ENCODE results near the gene CHN1.

Gene CHN1

DNA sequence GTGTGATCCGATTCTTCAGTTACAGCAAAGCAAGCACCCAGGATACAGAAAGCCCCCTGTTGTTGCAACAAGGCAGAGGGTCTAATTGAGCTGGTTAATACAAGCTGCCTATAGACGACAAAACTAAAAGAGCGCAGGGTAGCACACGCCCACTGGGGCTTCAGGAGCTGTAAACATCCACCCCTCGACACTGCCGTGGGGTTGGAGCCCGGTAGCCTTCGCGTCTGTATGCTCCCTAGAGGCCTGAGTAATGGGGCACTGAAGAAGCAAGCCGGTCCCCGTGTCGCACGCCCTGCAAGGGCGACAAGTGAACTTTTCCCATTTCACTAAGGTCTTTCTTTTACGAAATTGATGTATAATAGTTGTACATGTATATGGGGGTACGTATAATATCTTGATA is 216.2 kb downstream of the CHN1 start:
- no peak overlapping the region for H3K9ac ChIP-seq (ENCODE audit: low read length)
- H3K4me3 ChIP-seq (ENCODE audit: low read depth in 1 of 2, low read length in 2 of 2): no peak overlapping the region
- no peaks in the 10 kb centered on the region for H3K4me1 ChIP-seq (ENCODE audit: insufficient read depth, low read length)

DNA sequence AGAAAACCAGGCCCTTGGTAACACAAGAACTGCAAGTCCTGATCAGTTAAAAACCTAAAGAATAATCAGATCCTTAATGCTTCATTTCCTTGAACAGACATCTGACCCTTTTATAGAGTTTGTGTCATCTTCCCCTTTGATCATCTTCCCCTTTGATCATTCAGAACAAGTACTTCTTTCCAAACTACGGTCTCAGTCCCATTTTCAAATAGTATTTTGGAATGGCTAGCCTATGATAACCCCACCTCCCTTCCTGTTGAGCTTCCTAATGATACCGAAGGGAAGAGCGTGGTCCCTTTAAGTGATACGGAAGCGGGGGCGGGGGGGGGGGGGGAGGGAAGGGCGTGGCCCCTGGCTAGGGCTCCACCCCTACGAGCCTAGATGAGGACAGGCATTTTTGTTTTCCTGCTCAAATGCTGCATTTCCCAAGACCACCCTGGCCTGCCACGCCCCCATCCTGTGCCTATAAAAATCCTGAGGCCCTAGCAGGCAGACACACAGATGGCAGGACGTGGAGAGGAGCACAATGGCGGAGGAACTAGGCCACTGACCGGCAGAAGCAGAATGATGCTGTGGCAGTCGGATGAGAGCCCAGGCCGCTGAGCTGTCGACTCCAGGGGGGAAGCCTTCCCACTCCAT is 216.8 kb downstream of the CHN1 start:
- Histone ChIP-seq H3K9me3 (ENCODE audit: low read length) (no peaks in the 10 kb centered on the region), H3K27me3 (ENCODE audit: control insufficient read depth in 1 of 2, insufficient read depth in 2 of 2, low read length in 2 of 2) (no peaks in the 10 kb centered on the region), H3K27ac (ENCODE audit: low read depth, low read length) (no peak overlapping the region), H3K36me3 (ENCODE audit: insufficient read depth, low read length) (no peaks in the 10 kb centered on the region), H3K4me3 (ENCODE audit: low read depth in 1 of 2, low read length in 2 of 2) (no peak overlapping the region), H3K4me1 (ENCODE audit: insufficient read depth, low read length) (no peaks in the 10 kb centered on the region), H3K9ac (ENCODE audit: low read length) (no peak overlapping the region)

More for the DNA sequence above, 216.2 kb downstream of the CHN1 start:
- no peaks in the 10 kb centered on the region for H3K27me3 ChIP-seq (ENCODE audit: control insufficient read depth in 1 of 2, insufficient read depth in 2 of 2, low read length in 2 of 2)
- H3K9me3 ChIP-seq (ENCODE audit: low read length): no peaks in the 10 kb centered on the region
- H3K36me3 ChIP-seq (ENCODE audit: insufficient read depth, low read length): no peaks in the 10 kb centered on the region
- no peak overlapping the region for H3K27ac ChIP-seq (ENCODE audit: low read depth, low read length)

DNA sequence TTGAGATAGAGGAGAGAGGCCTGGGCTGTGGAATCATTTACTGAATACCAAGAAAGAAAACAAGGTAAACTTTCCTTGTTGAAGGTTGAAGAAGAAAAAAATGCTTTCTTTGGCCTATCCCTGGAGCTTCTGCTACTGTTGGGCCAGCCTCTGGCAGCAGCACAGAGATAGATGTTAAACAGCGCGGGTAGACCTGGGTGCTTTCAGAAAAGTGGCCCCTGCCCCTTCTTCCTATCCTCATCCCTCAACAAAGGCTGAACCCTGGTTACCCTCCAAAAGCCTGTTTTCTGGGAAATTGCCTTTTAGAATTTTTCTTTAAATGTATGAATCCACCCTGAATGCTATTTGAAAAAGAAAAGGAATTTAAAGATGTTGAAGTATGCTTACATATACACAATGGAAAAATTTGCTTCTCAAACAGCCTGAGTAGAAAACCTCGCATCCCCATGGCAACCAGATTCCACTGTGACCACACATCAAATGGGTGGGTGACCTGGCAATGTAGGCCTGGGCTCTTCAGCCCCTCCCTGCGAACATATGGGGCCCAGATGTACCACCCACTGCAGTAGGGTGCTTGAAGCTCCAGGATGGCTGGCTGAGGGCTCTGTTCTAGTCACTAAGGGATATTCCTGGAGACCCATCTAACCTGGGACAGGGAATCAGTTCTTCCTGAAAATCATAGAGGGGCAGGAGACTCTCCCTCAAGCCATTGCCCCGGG is 217.5 kb downstream of the CHN1 start:
- Histone ChIP-seq H3K36me3 (ENCODE audit: insufficient read depth, low read length) (no peaks in the 10 kb centered on the region), H3K4me1 (ENCODE audit: insufficient read depth, low read length) (no peaks in the 10 kb centered on the region), H3K9ac (ENCODE audit: low read length) (no peak overlapping the region), H3K27me3 (ENCODE audit: control insufficient read depth in 1 of 2, insufficient read depth in 2 of 2, low read length in 2 of 2) (no peaks in the 10 kb centered on the region), H3K4me3 (ENCODE audit: low read depth in 1 of 2, low read length in 2 of 2) (no peak overlapping the region), H3K27ac (ENCODE audit: low read depth, low read length) (no peak overlapping the region), H3K9me3 (ENCODE audit: low read length) (no peaks in the 10 kb centered on the region)

DNA sequence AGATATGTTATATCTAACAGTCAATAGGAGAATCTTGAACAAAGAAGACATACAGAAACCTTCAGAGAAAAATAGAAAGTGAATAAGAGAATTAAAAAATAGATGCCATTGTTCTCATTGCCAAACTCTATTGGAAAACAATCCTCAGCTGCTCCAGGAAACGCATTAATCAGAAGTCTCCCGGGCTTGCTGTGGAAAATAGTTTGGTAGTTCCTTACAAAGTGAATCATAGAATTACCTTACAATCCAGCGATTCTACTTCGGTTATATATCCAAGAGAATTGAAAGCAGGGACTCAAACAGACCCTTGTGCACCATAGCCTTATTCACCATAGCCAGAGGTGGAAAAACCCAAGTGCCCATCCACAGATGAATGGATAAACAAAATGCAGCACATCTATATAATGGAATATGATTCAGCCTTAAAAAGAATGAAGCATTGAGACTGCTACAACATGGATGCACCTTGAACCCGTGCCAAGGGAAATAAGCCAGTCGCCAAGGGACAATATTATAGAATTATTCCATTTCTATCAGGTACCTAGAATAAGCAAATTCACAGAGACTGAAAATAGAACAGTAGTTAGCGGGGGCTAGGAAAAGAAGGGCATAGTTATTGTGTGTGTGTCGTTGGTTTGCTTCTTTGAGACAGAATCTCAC is 219.0 kb downstream of the CHN1 start:
- no peaks in the 10 kb centered on the region for H3K27me3 ChIP-seq (ENCODE audit: control insufficient read depth in 1 of 2, insufficient read depth in 2 of 2, low read length in 2 of 2)
- H3K27ac ChIP-seq (ENCODE audit: low read depth, low read length): no peak overlapping the region
- H3K9me3 ChIP-seq (ENCODE audit: low read length): no peaks in the 10 kb centered on the region
- no peaks in the 10 kb centered on the region for H3K4me1 ChIP-seq (ENCODE audit: insufficient read depth, low read length)
- H3K9ac ChIP-seq (ENCODE audit: low read length): no peak overlapping the region
- H3K4me3 ChIP-seq (ENCODE audit: low read depth in 1 of 2, low read length in 2 of 2): no peak overlapping the region
- H3K36me3 ChIP-seq (ENCODE audit: insufficient read depth, low read length): no peaks in the 10 kb centered on the region

DNA sequence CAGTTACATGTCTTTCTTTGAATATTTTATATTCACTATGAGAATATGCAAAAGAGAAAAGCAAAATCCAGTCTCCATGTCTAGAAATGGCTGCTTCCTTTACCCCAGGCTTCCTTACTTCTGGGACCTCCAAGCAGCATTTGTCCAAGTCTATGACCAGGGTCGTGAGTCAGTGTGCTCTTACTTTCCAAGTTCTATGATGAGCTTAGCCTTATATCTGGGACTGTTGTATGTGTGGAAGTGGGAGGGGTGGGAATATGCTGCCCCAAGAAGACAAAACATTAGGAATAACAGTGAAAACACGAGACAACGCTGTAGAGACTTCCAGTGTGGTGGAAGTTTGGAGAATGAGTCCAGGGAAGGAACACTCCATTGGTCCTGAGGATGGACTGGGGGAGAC is 219.7 kb downstream of the CHN1 start:
- Histone ChIP-seq H3K27ac (ENCODE audit: low read depth, low read length) (no peak overlapping the region), H3K9me3 (ENCODE audit: low read length) (no peaks in the 10 kb centered on the region), H3K4me3 (ENCODE audit: low read depth in 1 of 2, low read length in 2 of 2) (no peak overlapping the region), H3K9ac (ENCODE audit: low read length) (no peak overlapping the region), H3K4me1 (ENCODE audit: insufficient read depth, low read length) (no peaks in the 10 kb centered on the region), H3K27me3 (ENCODE audit: control insufficient read depth in 1 of 2, insufficient read depth in 2 of 2, low read length in 2 of 2) (no peaks in the 10 kb centered on the region), H3K36me3 (ENCODE audit: insufficient read depth, low read length) (no peaks in the 10 kb centered on the region)

DNA sequence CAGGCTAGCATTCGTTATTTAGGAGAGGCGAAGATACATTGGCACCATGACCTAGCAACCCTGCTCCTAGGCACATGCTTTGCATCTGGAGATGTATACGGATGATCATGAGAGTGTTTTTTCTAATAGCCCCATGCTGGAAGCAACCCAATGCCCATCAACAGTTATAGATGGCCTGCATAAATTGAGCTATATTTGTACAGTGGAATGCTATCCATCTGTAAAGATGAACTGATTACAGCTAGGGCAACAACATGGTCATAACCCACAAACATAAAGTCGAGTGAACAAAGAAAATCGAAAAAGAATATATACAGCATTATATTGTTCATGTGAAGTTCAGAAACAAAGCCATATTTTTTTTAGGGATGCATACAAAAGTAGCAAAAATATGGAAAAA is 220.3 kb downstream of the CHN1 start:
- Histone ChIP-seq H3K27ac (ENCODE audit: low read depth, low read length) (no peak overlapping the region), H3K36me3 (ENCODE audit: insufficient read depth, low read length) (no peaks in the 10 kb centered on the region), H3K27me3 (ENCODE audit: control insufficient read depth in 1 of 2, insufficient read depth in 2 of 2, low read length in 2 of 2) (no peaks in the 10 kb centered on the region), H3K4me1 (ENCODE audit: insufficient read depth, low read length) (no peaks in the 10 kb centered on the region), H3K9ac (ENCODE audit: low read length) (no peak overlapping the region), H3K9me3 (ENCODE audit: low read length) (no peaks in the 10 kb centered on the region), H3K4me3 (ENCODE audit: low read depth in 1 of 2, low read length in 2 of 2) (no peak overlapping the region)

DNA sequence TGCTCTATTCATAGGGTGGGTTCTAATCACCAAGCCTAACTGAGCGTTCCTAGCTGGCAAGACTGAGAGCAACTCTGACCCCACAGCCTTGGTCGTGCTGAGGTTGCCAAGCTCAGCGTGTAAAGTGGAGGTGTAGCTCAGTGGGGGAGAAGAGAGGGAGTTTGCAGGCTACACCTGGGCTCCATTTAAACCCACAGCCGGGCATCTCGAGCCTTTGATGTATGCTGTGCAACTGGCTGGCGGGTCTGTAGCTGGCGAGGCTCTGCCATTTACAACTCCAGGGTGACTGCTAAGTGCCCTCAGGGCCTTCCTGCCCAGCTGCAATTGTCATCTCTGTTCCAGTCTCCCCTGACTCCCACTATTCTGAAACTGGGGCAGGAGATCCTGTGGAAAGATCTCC is 220.9 kb downstream of the CHN1 start:
- H3K27ac ChIP-seq (ENCODE audit: low read depth, low read length): no peak overlapping the region
- H3K9me3 ChIP-seq (ENCODE audit: low read length): no peaks in the 10 kb centered on the region
- no peaks in the 10 kb centered on the region for H3K4me1 ChIP-seq (ENCODE audit: insufficient read depth, low read length)
- no peak overlapping the region for H3K9ac ChIP-seq (ENCODE audit: low read length)
- no peaks in the 10 kb centered on the region for H3K27me3 ChIP-seq (ENCODE audit: control insufficient read depth in 1 of 2, insufficient read depth in 2 of 2, low read length in 2 of 2)
- H3K36me3 ChIP-seq (ENCODE audit: insufficient read depth, low read length): no peaks in the 10 kb centered on the region
- H3K4me3 ChIP-seq (ENCODE audit: low read depth in 1 of 2, low read length in 2 of 2): no peak overlapping the region

DNA sequence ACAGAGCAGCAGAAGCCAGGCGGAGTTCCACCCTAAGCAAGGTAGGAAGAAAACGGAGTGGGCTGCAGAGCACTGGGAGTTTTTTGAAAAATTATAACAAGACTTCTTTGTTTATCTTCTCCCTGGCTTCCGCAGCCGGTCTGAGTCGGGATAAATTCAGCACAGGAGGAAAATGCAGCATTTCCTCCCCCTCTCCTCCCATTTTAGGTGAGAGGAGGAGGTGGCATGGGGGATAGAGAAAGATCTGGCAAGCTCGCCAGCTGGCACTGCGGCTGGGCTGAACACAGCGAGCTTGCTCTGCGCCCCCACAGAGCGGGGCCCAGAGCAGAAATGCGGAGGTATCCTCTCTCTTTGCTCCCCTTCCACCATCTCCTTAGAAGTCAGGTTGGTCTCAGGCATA is 223.2 kb downstream of the CHN1 start:
- Histone ChIP-seq H3K4me3 (ENCODE audit: low read depth in 1 of 2, low read length in 2 of 2) (no peak overlapping the region), H3K27ac (ENCODE audit: low read depth, low read length) (no peak overlapping the region), H3K4me1 (ENCODE audit: insufficient read depth, low read length) (no peaks in the 10 kb centered on the region)

DNA sequence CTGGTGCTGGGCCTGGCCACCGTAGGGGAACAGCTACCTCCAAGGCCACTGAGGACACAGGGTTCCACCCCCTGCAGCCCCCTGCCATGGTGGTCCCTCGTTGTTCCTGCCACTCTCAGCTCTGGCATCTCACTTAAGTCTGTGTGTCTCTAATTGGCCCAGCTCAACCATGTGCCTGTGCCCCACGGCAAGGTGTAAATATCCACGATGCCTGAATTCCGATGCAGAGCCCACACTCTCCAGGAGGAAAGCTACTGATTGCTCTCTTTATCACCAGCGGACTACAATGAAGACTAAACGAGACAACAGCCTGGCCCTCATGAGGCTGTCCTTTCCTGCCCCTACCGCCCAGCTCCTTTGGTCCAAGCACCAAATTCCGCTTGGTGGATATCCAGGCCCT is 223.9 kb downstream of the CHN1 start:
- H3K27ac ChIP-seq (ENCODE audit: low read depth, low read length): no peak overlapping the region
- no peaks in the 10 kb centered on the region for H3K36me3 ChIP-seq (ENCODE audit: insufficient read depth, low read length)
- no peaks in the 10 kb centered on the region for H3K4me1 ChIP-seq (ENCODE audit: insufficient read depth, low read length)
- H3K9ac ChIP-seq (ENCODE audit: low read length): no peak overlapping the region
- H3K27me3 ChIP-seq (ENCODE audit: control insufficient read depth in 1 of 2, insufficient read depth in 2 of 2, low read length in 2 of 2): no peaks in the 10 kb centered on the region
- no peak overlapping the region for H3K4me3 ChIP-seq (ENCODE audit: low read depth in 1 of 2, low read length in 2 of 2)
- no peaks in the 10 kb centered on the region for H3K9me3 ChIP-seq (ENCODE audit: low read length)

More for the DNA sequence above, 223.2 kb downstream of the CHN1 start:
- Histone ChIP-seq H3K27me3 (ENCODE audit: control insufficient read depth in 1 of 2, insufficient read depth in 2 of 2, low read length in 2 of 2) (no peaks in the 10 kb centered on the region), H3K9ac (ENCODE audit: low read length) (no peak overlapping the region), H3K9me3 (ENCODE audit: low read length) (no peaks in the 10 kb centered on the region), H3K36me3 (ENCODE audit: insufficient read depth, low read length) (no peaks in the 10 kb centered on the region)

DNA sequence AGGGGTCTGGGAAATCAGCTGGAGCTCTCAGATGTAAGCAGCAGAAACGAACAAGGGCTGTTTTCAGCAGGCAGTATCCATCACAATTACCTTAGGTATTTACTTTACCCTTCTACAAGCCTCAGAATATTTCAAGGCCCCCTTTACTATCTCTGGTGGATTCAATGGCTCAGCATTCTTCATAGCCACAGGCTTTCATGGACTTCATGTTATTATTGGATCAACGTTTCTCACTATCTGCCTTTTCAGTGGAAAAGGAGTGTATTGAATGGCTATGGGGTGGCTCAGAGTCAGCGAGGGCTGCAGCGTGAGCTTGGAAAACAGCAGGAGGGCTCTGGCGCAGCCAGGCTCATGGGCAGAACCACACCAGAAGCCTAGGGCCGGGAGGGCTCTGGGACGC is 224.3 kb downstream of the CHN1 start:
- Histone ChIP-seq H3K9me3 (ENCODE audit: low read length) (no peaks in the 10 kb centered on the region), H3K4me3 (ENCODE audit: low read depth in 1 of 2, low read length in 2 of 2) (no peak overlapping the region), H3K9ac (ENCODE audit: low read length) (no peak overlapping the region), H3K27ac (ENCODE audit: low read depth, low read length) (no peak overlapping the region), H3K36me3 (ENCODE audit: insufficient read depth, low read length) (no peaks in the 10 kb centered on the region), H3K27me3 (ENCODE audit: control insufficient read depth in 1 of 2, insufficient read depth in 2 of 2, low read length in 2 of 2) (no peaks in the 10 kb centered on the region), H3K4me1 (ENCODE audit: insufficient read depth, low read length) (no peaks in the 10 kb centered on the region)

DNA sequence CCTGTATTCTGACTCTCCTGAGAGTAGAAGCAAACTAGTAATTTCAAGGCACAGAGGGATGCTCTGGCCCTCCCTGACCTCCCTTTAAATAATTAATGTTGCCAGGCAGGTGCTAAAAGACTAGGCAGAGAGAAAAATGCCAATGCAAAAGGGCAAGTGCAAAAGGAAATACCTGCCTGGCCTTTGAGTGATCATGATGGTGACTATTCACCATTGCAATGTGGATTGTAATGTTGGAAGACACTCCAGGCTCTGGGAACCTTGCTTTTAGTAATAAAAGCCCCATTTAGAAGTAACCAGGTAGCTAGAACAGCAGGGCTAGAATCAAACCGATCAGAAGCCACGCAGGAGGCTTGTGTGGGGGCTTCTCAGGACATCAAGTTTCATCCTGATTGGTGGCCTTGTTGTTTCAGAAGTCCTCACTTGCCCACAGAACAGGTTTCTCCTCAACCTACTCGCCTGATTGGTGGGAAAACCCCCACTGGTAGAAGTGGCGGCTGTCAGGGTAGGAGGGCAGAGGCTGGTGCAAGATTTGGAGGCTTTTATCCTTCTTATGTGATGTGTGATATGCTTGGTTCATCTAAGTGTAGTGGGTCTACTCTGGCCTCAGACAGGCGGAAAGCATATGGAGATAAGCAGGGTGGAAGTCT is 224.9 kb downstream of the CHN1 start:
- H3K27me3 ChIP-seq (ENCODE audit: control insufficient read depth in 1 of 2, insufficient read depth in 2 of 2, low read length in 2 of 2): no peaks in the 10 kb centered on the region
- H3K9me3 ChIP-seq (ENCODE audit: low read length): no peaks in the 10 kb centered on the region
- H3K36me3 ChIP-seq (ENCODE audit: insufficient read depth, low read length): no peaks in the 10 kb centered on the region
- H3K27ac ChIP-seq (ENCODE audit: low read depth, low read length): no peak overlapping the region
- H3K4me1 ChIP-seq (ENCODE audit: insufficient read depth, low read length): no peaks in the 10 kb centered on the region
- no peak overlapping the region for H3K4me3 ChIP-seq (ENCODE audit: low read depth in 1 of 2, low read length in 2 of 2)
- no peak overlapping the region for H3K9ac ChIP-seq (ENCODE audit: low read length)
